ENCODE data around the gene TWIST1.
A peak's percentile ranks its signal among the peaks of the same experiment; 100 is the strongest.

The TWIST1 gene

DNA sequence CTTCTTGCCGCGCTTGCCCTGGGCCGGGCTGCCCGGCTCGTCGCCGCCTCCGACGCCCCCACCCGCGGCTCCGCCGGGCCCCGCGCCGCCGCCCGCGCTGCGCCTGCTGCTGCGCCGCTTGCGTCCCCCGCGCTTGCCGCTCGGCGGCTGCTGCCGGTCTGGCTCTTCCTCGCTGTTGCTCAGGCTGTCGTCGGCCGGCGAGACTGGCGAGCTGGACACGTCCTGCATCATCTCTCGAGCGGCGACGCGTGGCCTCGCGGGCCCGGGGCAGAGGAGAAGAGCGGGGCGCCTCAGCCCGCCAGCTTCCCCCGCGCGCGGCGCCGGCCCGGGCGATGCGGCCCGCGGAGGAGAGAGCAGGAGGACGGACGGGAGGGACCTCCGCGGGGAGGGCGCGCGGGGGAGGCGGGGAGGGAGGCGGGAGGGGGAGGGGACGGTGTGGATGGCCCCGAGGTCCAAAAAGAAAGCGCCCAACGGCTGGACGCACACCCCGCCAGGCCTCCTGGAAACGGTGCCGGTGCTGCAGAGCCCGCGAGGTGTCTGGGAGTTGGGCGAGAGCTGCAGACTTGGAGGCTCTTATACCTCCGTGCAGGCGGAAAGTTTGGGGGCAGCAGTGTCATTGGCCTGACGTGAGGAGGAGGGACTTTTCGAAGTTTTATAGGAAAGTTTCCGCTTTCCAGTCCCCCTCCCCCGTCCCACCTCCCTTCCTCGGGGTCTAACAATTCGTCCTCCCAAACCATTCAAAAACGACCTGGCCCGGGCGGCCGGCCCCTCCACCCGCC lies at the start of gene TWIST1:
TSS of gene TWIST1 (minus strand) at position 546 of the 779 bp plus-strand sequence. CDS start at position 231, 315 bp downstream.
- Histone ChIP-seq H3K9ac (ENCODE audit: insufficient read length) (peak within 1 kb of the TSS; percentile 99), H3K4me3 (peak within 1 kb of the TSS; percentile 93), H3K27ac (peak within 1 kb of the TSS; percentile 99), H3K36me3 (ENCODE audit: insufficient read depth, low read length) (peaks cover 45% of the 10 kb centered on the region), H3K9me3 (ENCODE audit: low read depth, low read length) (no peaks in the 10 kb centered on the region)
- no peak for DNase-seq (ENCODE audit: low read depth, low spot score)
- TF ChIP-seq POLR2AphosphoS5 (IDR thresholded peaks at IDR 0.05; ENCODE audit: borderline replicate concordance, low read depth, low read length) (peak; percentile 93), EZH2 (IDR thresholded peaks at IDR 0.05) (no peak)

GRCh38 chr7:19161671-19162070 lies 44.2 kb upstream of the TWIST1 start:
- Histone ChIP-seq H3K27ac (no peak overlapping the region), H3K36me3 (ENCODE audit: insufficient read depth, low read length) (no peaks in the 10 kb centered on the region), H3K9me3 (ENCODE audit: low read depth, low read length) (no peaks in the 10 kb centered on the region), H3K4me3 (no peak overlapping the region), H3K9ac (ENCODE audit: insufficient read length) (no peak overlapping the region)
- TF ChIP-seq EZH2 (IDR thresholded peaks at IDR 0.05) (no peak), FOXP2 (optimal IDR thresholded peaks at IDR 0.05; ENCODE audit: control extremely low read depth, extremely low read length, insufficient read depth) (no peak)
- DNase-seq (ENCODE audit: low read depth, low spot score), result no peak

DNA sequence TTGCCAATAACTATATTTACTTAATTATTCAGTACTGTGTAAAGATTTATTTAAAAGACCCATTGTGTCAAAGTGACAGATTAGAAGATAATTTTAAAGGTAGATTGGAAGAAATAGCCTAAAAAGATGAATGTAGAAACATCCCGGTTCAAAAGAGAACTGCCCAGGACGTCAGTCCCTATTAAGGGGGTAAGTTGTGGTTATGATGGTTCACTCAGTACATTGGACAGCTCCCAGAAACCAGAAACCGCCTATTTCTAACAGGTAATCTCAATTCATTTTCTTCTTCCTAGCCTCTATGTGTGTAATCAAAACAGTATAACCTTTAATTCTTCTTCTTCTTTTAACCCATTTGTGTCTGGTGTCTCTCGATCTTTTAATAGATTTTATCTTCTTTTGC lies 29.3 kb upstream of the TWIST1 start:
- no peak for DNase-seq (ENCODE audit: low read depth, low spot score)
- Histone ChIP-seq H3K9me3 (ENCODE audit: low read depth, low read length) (no peaks in the 10 kb centered on the region), H3K4me3 (no peak overlapping the region), H3K27ac (no peak overlapping the region), H3K36me3 (ENCODE audit: insufficient read depth, low read length) (no peaks in the 10 kb centered on the region), H3K9ac (ENCODE audit: insufficient read length) (no peak overlapping the region)
- no peak for TF ChIP-seq FOXP2 (optimal IDR thresholded peaks at IDR 0.05; ENCODE audit: control extremely low read depth, extremely low read length, insufficient read depth)
- no peak for TF ChIP-seq POLR2AphosphoS5 (IDR thresholded peaks at IDR 0.05; ENCODE audit: borderline replicate concordance, low read depth, low read length)
- no peak for TF ChIP-seq EZH2 (IDR thresholded peaks at IDR 0.05)

- Histone ChIP-seq H3K36me3 (ENCODE audit: insufficient read depth, low read length) (no peaks in the 10 kb centered on the region), H3K9me3 (ENCODE audit: low read depth, low read length) (no peaks in the 10 kb centered on the region), H3K27ac (no peak overlapping the region), H3K9ac (ENCODE audit: insufficient read length) (no peak overlapping the region), H3K4me3 (no peak overlapping the region)
- DNase-seq (ENCODE audit: low read depth, low spot score), result no peak
- TF ChIP-seq FOXP2 (optimal IDR thresholded peaks at IDR 0.05; ENCODE audit: control extremely low read depth, extremely low read length, insufficient read depth) (no peak), EZH2 (IDR thresholded peaks at IDR 0.05) (no peak), POLR2AphosphoS5 (IDR thresholded peaks at IDR 0.05; ENCODE audit: borderline replicate concordance, low read depth, low read length) (no peak)
Measured at GRCh38 chr7:19145434-19146115, 28.1 kb upstream of the TWIST1 start.

GRCh38 chr7:19144661-19145433 lies 27.4 kb upstream of the TWIST1 start, which contains the start of gene FERD3L:
Gene FERD3L, minus strand, starts transcription at chr7:19145421. Its CDS starts 59 bp downstream, at chr7:19145362.
- Histone ChIP-seq H3K4me3 (no peak within 1 kb of the TSS), H3K9me3 (ENCODE audit: low read depth, low read length) (no peaks in the 10 kb centered on the region), H3K27ac (no peak within 1 kb of the TSS), H3K36me3 (ENCODE audit: insufficient read depth, low read length) (no peaks in the 10 kb centered on the region), H3K9ac (ENCODE audit: insufficient read length) (no peak within 1 kb of the TSS)
- TF ChIP-seq FOXP2 (optimal IDR thresholded peaks at IDR 0.05; ENCODE audit: control extremely low read depth, extremely low read length, insufficient read depth) (no peak), POLR2AphosphoS5 (IDR thresholded peaks at IDR 0.05; ENCODE audit: borderline replicate concordance, low read depth, low read length) (no peak), EZH2 (IDR thresholded peaks at IDR 0.05) (no peak)
- DNase-seq (ENCODE audit: low read depth, low spot score), result no peak

- Histone ChIP-seq H3K36me3 (ENCODE audit: insufficient read depth, low read length) (no peaks in the 10 kb centered on the region), H3K9me3 (ENCODE audit: low read depth, low read length) (no peaks in the 10 kb centered on the region), H3K27ac (no peak overlapping the region), H3K4me3 (no peak overlapping the region), H3K9ac (ENCODE audit: insufficient read length) (no peak overlapping the region)
- TF ChIP-seq POLR2AphosphoS5 (IDR thresholded peaks at IDR 0.05; ENCODE audit: borderline replicate concordance, low read depth, low read length) (no peak), FOXP2 (optimal IDR thresholded peaks at IDR 0.05; ENCODE audit: control extremely low read depth, extremely low read length, insufficient read depth) (no peak), EZH2 (IDR thresholded peaks at IDR 0.05) (no peak)
- no peak for DNase-seq (ENCODE audit: low read depth, low spot score)
Measured at GRCh38 chr7:19143881-19144574, 26.6 kb upstream of the TWIST1 start.

- no peak for TF ChIP-seq EZH2 (IDR thresholded peaks at IDR 0.05)
- TF ChIP-seq FOXP2 (optimal IDR thresholded peaks at IDR 0.05; ENCODE audit: control extremely low read depth, extremely low read length, insufficient read depth), result no peak
- no peak for TF ChIP-seq POLR2AphosphoS5 (IDR thresholded peaks at IDR 0.05; ENCODE audit: borderline replicate concordance, low read depth, low read length)
- Histone ChIP-seq H3K9ac (ENCODE audit: insufficient read length) (no peak overlapping the region), H3K27ac (no peak overlapping the region), H3K4me3 (no peak overlapping the region), H3K9me3 (ENCODE audit: low read depth, low read length) (no peaks in the 10 kb centered on the region), H3K36me3 (ENCODE audit: insufficient read depth, low read length) (no peaks in the 10 kb centered on the region)
- DNase-seq (ENCODE audit: low read depth, low spot score), result no peak
Measured at GRCh38 chr7:19139706-19140327, 22.4 kb upstream of the TWIST1 start.

All from SK-N-MC (cell line).